Measurements from ENCODE around the gene GPRC5D.

- TF ChIP-seq POLR2AphosphoS5 (IDR thresholded peaks at IDR 0.05; ENCODE audit: low read depth, low read length) (no peak), POLR2A (IDR thresholded peaks at IDR 0.05; ENCODE audit: low read depth, low read length) (no peak), SPI1 (IDR thresholded peaks at IDR 0.05; ENCODE audit: low read depth, low read length) (no peak), TAF1 (IDR thresholded peaks at IDR 0.05; ENCODE audit: low read depth, low read length) (no peak), PAX5 (IDR thresholded peaks at IDR 0.05; ENCODE audit: insufficient read depth, low read length, severe bottlenecking) (no peak), POU2F2 (IDR thresholded peaks at IDR 0.05; ENCODE audit: low read depth, low read length) (no peak)
Measured at GRCh38 chr12:12912711-12913110, 39.3 kb downstream of the GPRC5D start.

Data from GM12891 (cell line).